Activated CD4-positive, alpha-beta T cell treated with anti-CD3 and anti-CD28 coated beads, Interleukin-2, amount 10 ng/mL, durations not matched to agents 7 days and 5 days (primary cell): Measurements from ENCODE around the gene THBD. TPM values are rescaled to one million over a fixed set of nuclear protein-coding genes. Genes with fewer than 3 reads are reported as not detected.

Experiments used
- CTCF ChIA-PET: fragments of 350-600 bp; sonication (Branson Sonifier 250); formaldehyde crosslinking; loops from one replicate; lab custom pipeline; 2021; ENCODE audit warnings: antibody characterized with exemption; lab: Charles Lee
- POLR2A ChIA-PET: fragments of 350-600 bp; sonication (Branson Sonifier 250); formaldehyde crosslinking; loops from one replicate; lab custom pipeline; 2021; ENCODE audit warnings: antibody characterized with exemption; lab: Charles Lee
- DNase-seq: peaks from one replicate; pipeline ENCODE4 v3.0.0-alpha.2; 2020
- H3K27ac Mint-ChIP-seq: one replicate; pipeline ENCODE4 v1.8.0; 2021; ENCODE audit warnings: mild to moderate bottlenecking, moderate library complexity, mixed read lengths
- H3K27me3 Mint-ChIP-seq: one replicate; pipeline ENCODE4 v1.8.0; 2021; ENCODE audit warnings: mixed read lengths
- H3K36me3 Mint-ChIP-seq: one replicate; pipeline ENCODE4 v1.8.0; 2021; ENCODE audit warnings: low read depth, mixed read lengths
- H3K4me1 Mint-ChIP-seq: one replicate; pipeline ENCODE4 v1.8.0; 2021; ENCODE audit warnings: mixed read lengths
- H3K4me3 Mint-ChIP-seq: one replicate; pipeline ENCODE4 v1.8.0; 2021; ENCODE audit warnings: mild to moderate bottlenecking, moderate library complexity, mixed read lengths
- H3K9me3 Mint-ChIP-seq: one replicate; pipeline ENCODE4 v1.8.0; 2021; ENCODE audit warnings: mixed read lengths
- total RNA-seq, 2 experiments: library from RNA; stranded (reverse); gene quantifications; one replicate each; pipeline ENCODE4 v1.2.3, GENCODE V29; 2021

THBD gene
- total RNA-seq, 2 experiments from 2014 or later, result not detected

GRCh38 chr20:23065266-23066201 is 16.1 kb upstream of the THBD start:
- Mint-ChIP-seq H3K4me3 (no peak overlapping the region), H3K4me1 (no peaks in the 10 kb centered on the region), H3K27me3 (peaks cover 17% of the 10 kb centered on the region), H3K36me3 (no peaks in the 10 kb centered on the region), H3K27ac (no peak overlapping the region), H3K9me3 (no peaks in the 10 kb centered on the region)
- ChIA-PET CTCF (no interaction called here), POLR2A (no interaction called here)
- no peak for DNase-seq

GRCh38 chr20:23063581-23063980 is 14.1 kb upstream of the THBD start:
- ChIA-PET POLR2A (no interaction called here), CTCF (no interaction called here)
- Mint-ChIP-seq H3K4me1 (no peaks in the 10 kb centered on the region), H3K4me3 (no peak overlapping the region), H3K27ac (no peak overlapping the region), H3K27me3 (peaks cover 22% of the 10 kb centered on the region), H3K9me3 (no peaks in the 10 kb centered on the region), H3K36me3 (no peaks in the 10 kb centered on the region)
- DNase-seq, result no peak

DNA sequence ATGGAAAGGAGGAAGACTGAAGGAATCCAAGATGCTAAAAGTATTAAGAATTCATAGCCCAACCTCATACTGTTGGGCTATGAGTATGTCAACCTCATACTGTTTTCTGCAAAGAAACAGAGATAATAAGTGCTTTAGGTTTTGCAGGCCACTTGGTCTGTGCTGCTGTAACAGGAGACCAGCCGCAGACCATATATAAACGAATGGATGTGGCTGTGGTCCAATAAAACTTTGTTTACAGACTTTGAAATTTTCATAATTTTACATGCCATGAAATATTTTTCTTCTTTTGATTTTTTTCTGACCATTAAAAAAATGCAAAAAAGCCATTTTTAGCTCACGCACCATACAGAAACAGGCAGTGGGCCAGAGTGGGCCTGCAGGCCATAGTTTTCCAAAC is 13.7 kb upstream of the THBD start:
- H3K4me1 Mint-ChIP-seq, result no peaks in the 10 kb centered on the region
- H3K27me3 Mint-ChIP-seq, result peaks cover 22% of the 10 kb centered on the region
- no peak overlapping the region for H3K27ac Mint-ChIP-seq
- ChIA-PET POLR2A (no interaction called here), CTCF (no interaction called here)
- H3K4me3 Mint-ChIP-seq, result no peak overlapping the region
- no peaks in the 10 kb centered on the region for H3K9me3 Mint-ChIP-seq
- DNase-seq, result no peak
- no peaks in the 10 kb centered on the region for H3K36me3 Mint-ChIP-seq

- Mint-ChIP-seq H3K27ac (no peak overlapping the region), H3K4me1 (no peaks in the 10 kb centered on the region), H3K4me3 (no peak overlapping the region), H3K9me3 (no peaks in the 10 kb centered on the region), H3K36me3 (no peaks in the 10 kb centered on the region), H3K27me3 (peaks cover 27% of the 10 kb centered on the region)
- POLR2A ChIA-PET, result no interaction called here
- DNase-seq, result no peak
- CTCF ChIA-PET, result no interaction called here
Observed at GRCh38 chr20:23062632-23063031, 13.2 kb upstream of the THBD start.

DNA sequence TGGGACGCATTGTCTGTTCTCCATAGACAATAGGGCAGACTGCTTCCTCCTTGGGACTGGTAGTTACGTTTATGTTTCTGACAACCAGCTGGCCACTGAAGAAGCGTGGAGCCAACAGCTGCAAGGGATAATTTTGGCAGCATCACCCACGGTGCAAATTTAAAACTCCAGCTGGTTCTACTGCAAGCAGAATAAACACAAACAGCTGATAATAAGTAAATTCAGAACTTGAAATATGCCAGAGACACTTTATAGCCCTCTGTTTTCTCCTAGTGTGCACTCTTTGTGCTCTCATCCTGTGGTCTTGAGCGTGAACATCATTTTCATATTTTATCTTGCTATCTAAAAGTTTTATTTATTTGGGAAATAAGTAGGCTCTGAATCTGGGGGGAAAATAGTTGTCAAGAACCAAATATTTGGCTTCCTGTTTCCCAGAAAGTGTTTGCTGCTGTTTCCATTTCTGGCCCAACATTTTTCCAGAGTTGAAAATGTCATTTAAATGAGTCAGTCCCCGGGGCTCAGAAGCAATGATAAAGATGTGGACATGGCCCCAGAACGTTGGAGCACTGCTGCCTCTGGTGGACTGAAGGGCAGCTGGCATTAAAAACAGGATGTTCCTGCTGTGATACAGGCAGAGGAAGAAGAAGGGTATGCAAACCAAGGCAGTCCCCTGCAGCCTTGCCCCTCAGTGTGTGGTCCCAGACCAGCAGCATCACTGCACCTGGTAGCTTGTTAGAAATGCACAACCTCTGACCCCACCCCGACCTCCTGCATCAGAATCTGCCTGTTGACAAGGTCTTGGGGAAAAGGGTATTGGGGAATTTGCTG is 12.5 kb upstream of the THBD start:
- Mint-ChIP-seq H3K36me3 (no peaks in the 10 kb centered on the region), H3K9me3 (no peaks in the 10 kb centered on the region), H3K4me3 (no peak overlapping the region), H3K27me3 (peaks cover 30% of the 10 kb centered on the region), H3K27ac (no peak overlapping the region), H3K4me1 (no peaks in the 10 kb centered on the region)
- no peak for DNase-seq
- ChIA-PET POLR2A (no interaction called here), CTCF (no interaction called here)

DNA sequence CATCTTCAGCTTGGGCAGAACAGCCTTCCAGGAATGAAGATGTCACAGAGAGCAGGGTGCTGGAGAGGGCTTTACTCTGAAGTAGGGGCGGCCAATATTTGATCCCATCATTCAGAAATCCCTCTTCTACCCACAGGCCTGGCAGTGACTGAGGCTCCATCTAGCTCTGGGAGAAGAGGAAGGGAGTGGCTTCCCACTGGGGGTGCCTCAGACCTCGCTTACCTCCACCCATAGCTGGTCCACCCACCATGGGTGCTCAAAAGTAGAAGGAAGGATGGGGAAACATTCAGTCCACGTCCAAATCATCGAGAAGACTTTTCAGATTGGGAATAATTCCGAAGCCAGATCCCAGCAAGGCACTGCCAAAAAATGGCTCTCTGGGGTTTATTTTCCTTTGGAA is 11.8 kb upstream of the THBD start:
- ChIA-PET CTCF (no interaction called here), POLR2A (no interaction called here)
- no peaks in the 10 kb centered on the region for H3K9me3 Mint-ChIP-seq
- H3K27ac Mint-ChIP-seq, result no peak overlapping the region
- no peaks in the 10 kb centered on the region for H3K4me1 Mint-ChIP-seq
- H3K36me3 Mint-ChIP-seq, result no peaks in the 10 kb centered on the region
- no peak overlapping the region for H3K4me3 Mint-ChIP-seq
- no peak for DNase-seq
- peaks cover 27% of the 10 kb centered on the region for H3K27me3 Mint-ChIP-seq

- Mint-ChIP-seq H3K4me1 (no peaks in the 10 kb centered on the region), H3K27ac (no peak overlapping the region)
Observed at GRCh38 chr20:23060629-23061028, 11.2 kb upstream of the THBD start.

DNA sequence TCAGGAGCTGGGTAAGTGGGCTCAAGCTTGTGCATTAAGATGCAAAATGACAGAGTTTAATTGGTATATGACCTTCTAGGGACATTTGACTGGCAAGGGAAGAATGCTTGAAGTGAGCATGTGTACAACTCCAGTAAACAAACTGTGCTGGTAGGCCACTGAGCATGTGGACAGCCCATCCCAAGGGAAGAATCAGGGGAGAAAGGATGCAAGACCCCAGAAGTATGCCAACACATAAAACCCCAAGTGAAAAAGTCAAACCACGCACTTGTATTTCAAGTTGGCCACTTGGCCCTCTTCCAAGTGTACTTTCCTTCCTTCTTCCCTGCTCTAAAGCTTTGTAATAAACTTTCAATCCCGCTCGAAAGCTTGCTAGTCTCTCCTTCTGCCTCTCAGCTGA is 10.4 kb upstream of the THBD start:
- H3K36me3 Mint-ChIP-seq, result no peaks in the 10 kb centered on the region
- no peaks in the 10 kb centered on the region for H3K4me1 Mint-ChIP-seq
- CTCF ChIA-PET, result no interaction called here
- H3K9me3 Mint-ChIP-seq, result no peaks in the 10 kb centered on the region
- no peak overlapping the region for H3K4me3 Mint-ChIP-seq
- POLR2A ChIA-PET, result no interaction called here
- H3K27me3 Mint-ChIP-seq, result peaks cover 25% of the 10 kb centered on the region
- DNase-seq, result no peak
- H3K27ac Mint-ChIP-seq, result no peak overlapping the region

More at GRCh38 chr20:23060629-23061028, 11.2 kb upstream of the THBD start:
- Mint-ChIP-seq H3K4me3 (no peak overlapping the region), H3K27me3 (peaks cover 24% of the 10 kb centered on the region), H3K36me3 (no peaks in the 10 kb centered on the region), H3K9me3 (no peaks in the 10 kb centered on the region)
- DNase-seq, result no peak
- CTCF ChIA-PET, result no interaction called here
- POLR2A ChIA-PET, result no interaction called here

- no peaks in the 10 kb centered on the region for H3K4me1 Mint-ChIP-seq
- no peak overlapping the region for H3K4me3 Mint-ChIP-seq
- no peak for DNase-seq
- no peak overlapping the region for H3K27ac Mint-ChIP-seq
- ChIA-PET CTCF (no interaction called here), POLR2A (no interaction called here)
- H3K9me3 Mint-ChIP-seq, result no peaks in the 10 kb centered on the region
- peaks cover 23% of the 10 kb centered on the region for H3K27me3 Mint-ChIP-seq
- no peaks in the 10 kb centered on the region for H3K36me3 Mint-ChIP-seq
Observed at GRCh38 chr20:23059001-23059400, 9.5 kb upstream of the THBD start.

- POLR2A ChIA-PET, result no interaction called here
- no peak overlapping the region for H3K4me3 Mint-ChIP-seq
- peaks cover 27% of the 10 kb centered on the region for H3K27me3 Mint-ChIP-seq
- H3K9me3 Mint-ChIP-seq, result no peaks in the 10 kb centered on the region
- no peaks in the 10 kb centered on the region for H3K36me3 Mint-ChIP-seq
- DNase-seq, result no peak
- no peak overlapping the region for H3K27ac Mint-ChIP-seq
- CTCF ChIA-PET, result no interaction called here
- no peaks in the 10 kb centered on the region for H3K4me1 Mint-ChIP-seq
Observed at GRCh38 chr20:23058240-23058639, 8.8 kb upstream of the THBD start.

DNA sequence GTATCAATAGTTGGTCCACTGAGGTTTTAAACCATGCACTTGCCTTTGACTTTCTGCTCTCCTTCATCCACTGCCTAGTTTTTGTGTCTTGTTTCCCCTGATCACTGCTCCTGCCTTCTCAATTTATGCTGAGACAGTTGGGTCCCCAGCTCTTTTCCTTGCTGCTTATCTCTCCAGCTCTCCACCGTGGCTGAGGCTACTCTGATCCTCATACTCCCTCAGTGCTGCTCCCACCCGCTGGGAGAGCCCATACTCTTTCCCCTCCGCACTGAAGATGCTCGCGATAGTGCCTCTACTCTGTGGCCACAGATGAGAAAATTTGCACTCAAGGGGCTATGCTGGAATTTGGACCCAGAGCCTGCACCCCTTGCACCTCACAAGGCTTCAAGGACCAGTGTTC is 3.4 kb upstream of the THBD start:
- H3K4me1 Mint-ChIP-seq, result peaks cover 6% of the 10 kb centered on the region
- H3K27me3 Mint-ChIP-seq, result peaks cover 57% of the 10 kb centered on the region
- H3K36me3 Mint-ChIP-seq, result no peaks in the 10 kb centered on the region
- ChIA-PET CTCF (interaction anchor here (1.3 kb wide), 1 partner anchor 10 kb away, joined by 5 read pairs; no protein-coding TSS in a partner anchor), POLR2A (no interaction called here)
- no peaks in the 10 kb centered on the region for H3K9me3 Mint-ChIP-seq
- DNase-seq, result no peak
- H3K27ac Mint-ChIP-seq, result no peak overlapping the region
- H3K4me3 Mint-ChIP-seq, result no peak overlapping the region

GRCh38 chr20:23050847-23051627 is 1.6 kb upstream of the THBD start:
- peak; percentile 32 for DNase-seq
- ChIA-PET CTCF (interaction anchor here (0.7 to 1.4 kb wide), 3 partner anchors 22 to 298 kb away, joined by 3 read pairs; no protein-coding TSS in a partner anchor), POLR2A (no interaction called here)
- Mint-ChIP-seq H3K36me3 (no peaks in the 10 kb centered on the region), H3K4me1 (peaks cover 8% of the 10 kb centered on the region), H3K4me3 (no peak overlapping the region), H3K27ac (no peak overlapping the region), H3K27me3 (peaks cover 62% of the 10 kb centered on the region), H3K9me3 (no peaks in the 10 kb centered on the region)
